GM12878 (cell line): ENCODE measurements around the gene ZNF552. TPM values are rescaled to one million over a fixed set of nuclear protein-coding genes. Genes with fewer than 3 reads are reported as not detected.
"Not testable (repeated sequence)": the region's sequence is repeated elsewhere in the genome, so short reads cannot be mapped to it uniquely, and the experiment has no call there.

Experiments used
- ATAC-seq: fragments of 200-7000 bp; cut with Tn5 transposase; 3 replicates; pipeline ENCODE4 v1.9.1; 2020; ENCODE audit warnings: mild to moderate bottlenecking, moderate library complexity
- BruUV-seq: library from RNA; stranded (reverse); fragments of 400-500 nt; replicated peaks from 2 replicates; lab custom pipeline; 2021; lab: Mats Ljungman, UMichigan
- CTCF ChIA-PET: fragments of 300-600 bp; sonication (Branson Sonifier 250); formaldehyde crosslinking; extraction: SDS; loops from one replicate; lab custom pipeline; 2021; ENCODE audit warnings: inconsistent platforms; lab: Yijun Ruan, JAX
- POLR2A ChIA-PET: fragments of 350-600 bp; formaldehyde crosslinking; extraction: SDS; loops from one replicate; lab custom pipeline; 2021; ENCODE audit warnings: inconsistent platforms; lab: Charles Lee
- RAD21 ChIA-PET: fragments of 300-600 bp; sonication (Branson Sonifier 250); formaldehyde crosslinking; loops from one replicate; lab custom pipeline; 2023; ENCODE audit warnings: antibody characterized with exemption; ENCODE audit not compliant: unreplicated experiment; lab: Charles Lee
- SMC1A ChIA-PET: fragments of 300-600 bp; sonication (Branson Sonifier 250); formaldehyde crosslinking; loops from one replicate; lab custom pipeline; 2023; ENCODE audit not compliant: unreplicated experiment, uncharacterized antibody; lab: Charles Lee
- DNase-seq: peaks from one replicate; pipeline ENCODE4 v3.0.0-alpha.2; 2011; ENCODE audit warnings: low read depth, low spot score
- FAIRE-seq: peaks from 3 replicates; lab custom pipeline; 2011; peaks lifted over from hg19 to GRCh38; lab: Jason Lieb, UNC
- H2AFZ ChIP-seq: 2 replicates; pipeline ENCODE4 v1.6.0; 2011; ENCODE audit warnings: low read depth, low read length, control low read depth; ENCODE audit not compliant: control insufficient read depth
- H3K27ac ChIP-seq: 2 replicates; pipeline ENCODE4 v1.5.1; 2011; ENCODE audit warnings: control low read depth; ENCODE audit not compliant: control insufficient read depth, insufficient read depth
- H3K27me3 ChIP-seq, 2 experiments: replicated peaks in 1 of 2; 2 replicates each; pipeline versions ENCODE4 v1.6.0 to v1.6.1; 2011; ENCODE audit warnings: low read length in 1 of 2; ENCODE audit not compliant: control insufficient read depth in 2 of 2, insufficient read depth in 2 of 2
- H3K36me3 ChIP-seq, 2 experiments: 2 replicates each; pipeline ENCODE4 v1.5.1; 2011; ENCODE audit warnings: low read length in 1 of 2; ENCODE audit not compliant: control insufficient read depth in 2 of 2, insufficient read depth in 2 of 2
- H3K4me1 ChIP-seq: 2 replicates; pipeline ENCODE4 v1.6.1; 2011; ENCODE audit warnings: mild to moderate bottlenecking, low read length, moderate library complexity, mixed read lengths; ENCODE audit not compliant: control insufficient read depth, insufficient read depth
- H3K4me2 ChIP-seq: 2 replicates; pipeline ENCODE4 v1.6.0; 2011; ENCODE audit warnings: control low read depth; ENCODE audit not compliant: control insufficient read depth, insufficient read depth
- H3K4me3 ChIP-seq: fragments of 200-600 bp; sonication (generic); 2 replicates; pipeline ENCODE4 v1.5.1; 2016
- H3K79me2 ChIP-seq: 2 replicates; pipeline ENCODE4 v1.6.0; 2011; ENCODE audit warnings: low read length; ENCODE audit not compliant: control insufficient read depth, insufficient read depth
- H3K9ac ChIP-seq: 2 replicates; pipeline ENCODE4 v1.8.0; 2011; ENCODE audit warnings: low read length, control low read depth, mixed read lengths; ENCODE audit not compliant: control insufficient read depth, insufficient read depth
- H3K9me3 ChIP-seq: replicated peaks from 3 replicates; pipeline ENCODE4 v1.5.1; 2011; ENCODE audit warnings: mild to moderate bottlenecking, low read length; ENCODE audit not compliant: control insufficient read depth, insufficient read depth
- H4K20me1 ChIP-seq: 2 replicates; pipeline ENCODE4 v1.6.0; 2011; ENCODE audit not compliant: control insufficient read depth, insufficient read depth
- WGBS: methylation state at CpG from one replicate; pipeline ENCODE4 v1.1.6; 2016; ENCODE audit warnings: low lambda C conversion rate; ENCODE audit not compliant: insufficient replicate concordance, insufficient coverage; ENCODE audit errors: missing lambda C conversion rate; 5-methylcytosine and 5-hydroxymethylcytosine counted together
- in situ Hi-C: fragments of 300-500 bp; cut with MboI; formaldehyde crosslinking; loops from 9 replicates; pipeline ENCODE4 v1.14.3; 2018; ENCODE audit warnings: mixed read lengths
- intact Hi-C: fragments of 100-400 bp; cut with micrococcal nuclease; formaldehyde crosslinking; loops from one replicate; pipeline ENCODE4 v1.14.2; 2022; ENCODE audit not compliant: unreplicated experiment
- polyA plus RNA-seq, 11 experiments: library from polyadenylated mRNA; depleted of rRNA in 4 of 11; unstranded in 6 of 11; stranded (reverse) in 5 of 11; fragments of >200 nt; fragmentation: Nextera tagmentation in 4 of 11; fragmentation: Illumina TruSeq in 1 of 11; extraction: Ambion mirVana in 4 of 11; extraction: Trizol in 1 of 11; gene quantifications; 1 replicate in 1 of 11; 2 replicates in 10 of 11; pipeline versions ENCODE4 v1.2.1 to v1.2.3, GENCODE V29; 2011 to 2016; ENCODE audit warnings: inconsistent platforms in 2 of 11, missing spikeins in 2 of 11, low read depth in 1 of 11
- total RNA-seq, 4 experiments: library from RNA; depleted of rRNA in 3 of 4; stranded (reverse); fragments of >200 nt in 3 of 4; fragmentation: Illumina TruSeq in 1 of 4; extraction: Trizol in 1 of 4; gene quantifications; 2 replicates each; pipeline versions ENCODE4 v1.2.1 to v1.2.3, GENCODE V29; 2013 to 2021

The ZNF552 gene
- total and polyA plus RNA-seq, 10 of the 15 experiments (the other 5 are each of a cell fraction or from before 2014, with no cell fraction given): 3.6 to 13.3 (median 8.0) TPM

DNA sequence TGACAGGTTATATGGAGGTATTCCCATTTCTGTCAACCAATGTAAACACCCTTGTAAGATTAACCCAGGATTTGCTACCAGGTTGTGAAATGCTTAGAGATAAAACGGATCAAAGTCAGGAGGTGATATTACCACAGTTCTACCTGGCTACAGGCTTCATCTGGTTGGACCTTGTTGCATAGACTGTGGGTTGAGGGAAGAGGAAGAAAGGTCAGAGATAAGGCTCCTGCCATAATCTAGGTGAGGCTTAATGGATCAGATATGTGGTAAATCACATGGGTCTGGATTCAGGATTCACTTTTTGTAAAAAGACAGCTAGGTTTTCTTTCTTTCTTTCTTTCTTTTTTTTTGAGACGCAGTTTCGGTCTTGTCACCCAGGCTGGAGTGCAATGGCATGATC, 6.8 kb upstream of the ZNF552 start:
- H3K27ac ChIP-seq, FAIRE-seq, H3K4me3 ChIP-seq, H3K4me2 ChIP-seq, H3K9me3 ChIP-seq, BruUV-seq, intact Hi-C loops, H3K27me3 ChIP-seq, H4K20me1 ChIP-seq, H3K9ac ChIP-seq, H2AFZ ChIP-seq, DNase-seq, POLR2A ChIA-PET, ATAC-seq, H3K4me1 ChIP-seq: not testable (repeated sequence)
- RAD21 ChIA-PET: interaction anchor here (1.2 kb wide), 1 partner anchor 84 kb away, joined by 3 read pairs; no protein-coding TSS in a partner anchor
- CTCF ChIA-PET: interaction anchor here (0.8 kb wide), 1 partner anchor 10 kb away, joined by 3 read pairs; no protein-coding TSS in a partner anchor
- WGBS: 95% methylated on average over 2 of the region's 3 CpGs
- Histone ChIP-seq H3K36me3 (peaks cover 0 to 11% of the 10 kb centered on the region in 2 experiments; a peak in 2 of 4 replicates), H3K79me2 (peaks cover 43% of the 10 kb centered on the region)
- SMC1A ChIA-PET: interaction anchor here (0.6 kb wide), 1 partner anchor 623 kb away, joined by 3 read pairs; no protein-coding TSS in a partner anchor
- in situ Hi-C loops: loop anchor here (25.0 kb wide), 1 partner anchor 1684 kb away; the partner anchor contains the start of gene ZNF444

DNA sequence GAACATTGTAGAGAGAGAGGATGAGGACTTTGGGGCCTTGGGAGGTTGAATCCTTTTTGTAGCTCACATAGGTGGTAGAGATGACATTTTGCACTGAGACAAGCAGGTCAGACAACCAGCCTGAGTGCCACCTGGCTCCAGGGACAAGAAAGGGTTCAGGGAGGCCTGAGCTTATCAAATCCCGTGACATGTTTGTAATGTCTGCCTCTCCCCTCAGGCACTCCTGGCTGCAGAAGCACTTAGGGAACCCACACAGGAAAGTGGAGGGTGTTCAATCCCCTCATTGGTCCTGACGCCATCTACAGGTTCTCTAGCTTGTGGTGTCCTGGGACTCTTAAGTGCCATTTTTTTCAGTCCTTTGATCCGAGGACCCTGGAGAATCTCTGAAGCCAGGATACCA, 6.4 kb upstream of the ZNF552 start:
- in situ Hi-C loops: loop anchor here (25.0 kb wide), 1 partner anchor 1684 kb away; the partner anchor contains the start of gene ZNF444
- POLR2A ChIA-PET: interaction anchor here (0.7 to 1.0 kb wide), 2 partner anchors 51 to 74 kb away, joined by 3 read pairs; partner anchors contain the start of gene ZNF586
- DNase-seq, ATAC-seq, H3K4me1 ChIP-seq, H3K27ac ChIP-seq, H2AFZ ChIP-seq, H4K20me1 ChIP-seq, intact Hi-C loops, H3K27me3 ChIP-seq, H3K9me3 ChIP-seq, RAD21 ChIA-PET: not testable (repeated sequence)
- SMC1A ChIA-PET: interaction anchor here (1.0 to 1.4 kb wide), 2 partner anchors 20 to 68 kb away, joined by 3 to 4 read pairs; no protein-coding TSS in a partner anchor
- H3K4me3 ChIP-seq: peak overlapping the region; percentile 90
- BruUV-seq: TSS peak; percentile 61
- CTCF ChIA-PET: interaction anchor here (0.8 to 1.3 kb wide), 2 partner anchors 10 to 65 kb away, joined by 3 to 4 read pairs; no protein-coding TSS in a partner anchor
- WGBS: 90% methylated on average over 2 of the region's 3 CpGs
- H3K36me3 ChIP-seq: peaks cover 0 to 11% of the 10 kb centered on the region in 2 experiments; a peak in 2 of 4 replicates
- FAIRE-seq: peak; percentile 31
- peak overlapping the region; percentile 87; the same call in 1 of the 2 replicates for H3K9ac ChIP-seq
- H3K79me2 ChIP-seq: peaks cover 42% of the 10 kb centered on the region
- H3K4me2 ChIP-seq: peak overlapping the region; percentile 94
